Activated T-cell treated with anti-CD3 and anti-CD28 coated beads for 1 hour (primary cell): Measurements from ENCODE around the gene CDK18.
A peak's percentile ranks its signal among the peaks of the same experiment; 100 is the strongest.
"Not testable (repeated sequence)": the region's sequence is repeated elsewhere in the genome, so short reads cannot be mapped to it uniquely, and the experiment has no call there.

ENCODE experiments used
- DNase-seq: peaks from one replicate; pipeline ENCODE4 v3.0.0-alpha.2; 2020; ENCODE audit warnings: low read depth

CDK18 gene

GRCh38 chr1:205481218-205481617 is 23.3 kb upstream of the CDK18 start:
- no peak for DNase-seq

- no peak for DNase-seq
Measured at GRCh38 chr1:205481629-205482151, 22.8 kb upstream of the CDK18 start.

DNA sequence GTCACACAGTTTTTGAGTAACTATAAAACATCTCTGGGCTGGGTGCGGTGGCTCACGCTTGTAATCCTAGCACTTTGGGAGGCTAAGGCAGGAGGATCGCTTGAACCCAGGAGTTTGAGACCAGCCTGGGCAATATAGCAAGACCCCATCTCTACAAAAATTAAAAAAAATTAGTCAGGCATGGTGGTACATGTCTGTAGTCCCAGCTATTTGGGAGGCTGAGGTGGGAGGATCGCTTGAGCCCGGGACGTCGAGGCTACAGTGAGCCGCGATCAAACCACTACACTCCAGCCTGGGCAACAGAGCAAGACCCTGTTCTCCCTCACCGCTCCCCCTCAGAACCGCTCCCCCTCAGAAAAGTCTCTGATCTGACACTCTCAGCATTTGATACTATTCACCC is 21.9 kb upstream of the CDK18 start:
- not testable (repeated sequence) for DNase-seq

DNA sequence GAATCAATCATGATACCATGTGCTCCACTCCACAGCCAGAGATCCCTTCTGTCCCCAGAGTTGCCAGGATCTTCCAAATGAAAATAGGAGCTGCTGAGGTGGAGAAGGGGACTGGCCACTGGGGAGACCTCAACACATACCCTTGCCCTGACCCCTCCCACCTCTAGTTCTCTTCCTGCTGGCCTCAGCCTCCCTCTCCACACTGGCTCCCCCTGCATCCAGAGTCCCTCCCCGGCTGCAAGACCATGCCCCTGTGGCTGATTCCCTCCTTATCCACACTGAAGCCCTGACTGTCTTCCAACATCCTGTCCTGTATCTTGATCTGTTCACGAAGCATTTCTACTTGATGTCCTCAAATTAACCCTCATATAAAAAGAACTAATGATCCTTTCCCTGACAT is 21.1 kb upstream of the CDK18 start:
- no peak for DNase-seq

GRCh38 chr1:205484985-205485967 is 19.2 kb upstream of the CDK18 start:
- DNase-seq, result peak; percentile 44

DNA sequence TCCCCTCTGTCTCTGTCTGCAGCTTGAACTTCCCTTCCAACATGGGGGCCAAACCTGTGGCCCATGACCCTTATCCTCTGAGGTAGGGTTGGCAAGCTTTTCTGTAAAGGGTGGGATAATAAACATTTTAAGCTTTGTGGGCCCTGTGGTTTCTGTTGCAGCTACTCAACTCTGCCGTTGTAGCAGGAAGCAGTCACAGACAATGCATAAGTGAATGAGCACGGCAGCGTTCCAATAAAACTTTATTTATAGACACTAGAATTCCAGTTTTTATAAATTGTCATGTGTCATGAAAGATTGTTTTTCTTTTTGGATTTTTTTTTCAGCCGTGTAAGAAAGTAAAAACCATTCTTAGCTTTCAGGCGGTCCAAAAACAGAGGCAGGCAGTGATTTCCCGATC is 18.2 kb upstream of the CDK18 start:
- no peak for DNase-seq

DNA sequence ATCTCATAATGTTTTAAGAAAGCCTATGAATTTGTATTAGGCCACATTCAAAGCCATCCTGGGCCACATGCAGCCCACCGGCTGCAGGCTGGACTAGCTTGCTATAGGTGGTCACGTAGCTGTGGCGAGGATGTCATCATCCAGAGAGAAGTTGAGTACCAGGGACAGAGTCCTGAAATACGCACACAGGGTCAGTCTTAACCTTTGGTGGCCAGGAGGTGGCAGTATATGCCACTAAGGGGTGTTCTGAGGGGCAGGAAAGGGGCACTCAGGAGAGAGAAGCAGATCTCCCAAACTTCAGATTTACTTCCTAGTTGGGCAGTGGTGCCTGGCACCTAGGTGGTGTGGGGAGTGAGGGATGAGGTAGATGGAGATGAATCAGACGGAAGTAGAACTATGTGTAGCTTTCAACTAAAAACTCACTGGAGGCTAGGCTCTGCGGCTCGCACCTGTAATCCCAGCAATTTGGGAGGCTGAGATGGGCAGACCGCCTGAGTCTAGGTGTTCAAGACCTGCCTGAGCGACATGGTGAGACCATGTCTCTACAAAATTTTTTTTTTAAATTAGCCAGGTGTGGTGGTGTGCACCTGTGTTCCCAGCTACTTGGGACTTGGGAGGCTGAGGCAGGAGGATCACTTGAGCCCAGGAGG is 16.3 kb upstream of the CDK18 start:
- DNase-seq, result no peak

GRCh38 chr1:205491794-205492193 is 12.7 kb upstream of the CDK18 start:
- DNase-seq, result no peak

DNA sequence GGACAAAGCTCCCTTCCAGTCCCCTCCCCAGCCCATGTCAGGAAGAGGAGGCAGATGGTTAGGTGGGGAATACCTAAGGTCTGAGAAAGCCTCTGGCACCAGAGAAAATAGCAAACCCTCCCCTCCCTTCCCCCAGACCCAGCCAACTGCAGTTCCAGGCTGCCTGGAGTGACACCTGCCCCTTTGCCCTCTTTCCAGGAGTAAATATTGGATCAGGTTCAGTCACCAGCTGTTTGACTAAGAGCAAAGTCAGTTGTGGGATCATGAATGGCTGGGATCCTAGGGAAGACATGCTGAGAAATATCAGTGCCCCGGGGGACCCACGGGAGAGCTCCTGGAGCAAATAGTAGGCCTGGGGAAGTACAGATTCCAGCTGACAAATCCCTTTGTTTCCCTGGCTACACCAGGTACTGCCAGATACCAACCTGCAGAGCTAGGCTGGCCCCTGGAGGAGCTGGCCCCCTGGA is 12.2 kb upstream of the CDK18 start:
- no peak for DNase-seq

DNA sequence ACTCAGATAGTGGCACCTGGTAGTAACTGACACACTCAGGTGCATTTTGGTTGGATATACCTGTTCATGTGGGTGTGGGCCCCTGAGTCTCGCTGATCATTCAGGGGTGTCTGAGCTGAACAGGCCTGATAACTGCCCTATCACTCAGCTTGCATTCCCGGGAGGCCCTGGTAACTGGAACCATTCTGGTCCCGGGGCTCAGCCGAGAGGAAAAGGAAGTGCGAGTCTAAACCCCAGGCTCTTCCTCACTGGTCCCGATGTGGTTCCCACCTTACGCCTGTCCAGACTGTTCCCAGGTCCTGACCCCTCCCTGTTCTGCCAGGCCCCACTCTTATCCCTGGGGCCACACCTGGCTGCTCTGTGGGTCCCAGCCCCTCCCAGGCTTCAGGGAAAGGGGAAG is 11.7 kb upstream of the CDK18 start:
- no peak for DNase-seq

DNA sequence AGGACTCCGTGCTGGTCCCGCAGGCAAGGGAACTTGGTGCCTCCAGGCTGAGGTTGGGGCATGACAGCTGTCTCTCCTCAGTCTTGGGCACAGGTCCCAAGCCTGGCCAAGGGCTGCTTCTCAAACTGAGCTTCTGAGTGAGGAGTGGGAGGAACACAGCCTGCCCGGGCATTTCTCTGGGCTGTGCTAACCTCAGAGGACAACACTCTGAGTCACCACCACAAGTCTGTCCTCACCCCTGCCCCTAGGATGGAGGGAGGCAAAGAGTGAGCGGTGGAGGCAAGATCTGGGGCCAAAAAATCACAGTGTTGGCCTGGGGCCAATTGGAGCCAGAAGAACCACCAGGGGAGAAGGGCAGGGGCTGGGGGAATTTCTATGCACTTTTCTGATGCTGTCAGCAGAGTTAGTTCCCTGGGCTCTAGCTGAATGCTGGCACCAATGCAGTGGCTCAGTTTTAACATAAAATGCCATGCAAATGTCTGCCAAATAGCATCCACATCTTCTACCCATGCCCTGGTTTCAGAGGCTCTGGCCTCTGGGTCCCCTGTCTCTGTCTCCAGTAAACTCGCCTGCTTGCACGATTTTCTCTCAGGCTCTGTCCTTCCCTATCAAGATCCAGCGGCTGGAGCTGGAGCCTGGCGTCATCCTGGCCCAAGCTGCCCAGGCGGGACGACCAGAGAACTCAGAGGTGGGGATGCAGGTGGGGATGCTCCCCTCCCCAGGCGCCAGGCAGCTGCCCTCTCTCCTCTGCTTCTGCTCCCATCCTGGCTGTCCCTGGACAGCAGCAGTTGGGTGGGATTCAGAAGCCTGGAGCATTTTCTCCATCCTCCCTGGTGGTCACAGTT is 11.0 kb upstream of the CDK18 start:
- DNase-seq, result no peak

- DNase-seq, result no peak
Measured at GRCh38 chr1:205494115-205494514, 10.4 kb upstream of the CDK18 start.

DNA sequence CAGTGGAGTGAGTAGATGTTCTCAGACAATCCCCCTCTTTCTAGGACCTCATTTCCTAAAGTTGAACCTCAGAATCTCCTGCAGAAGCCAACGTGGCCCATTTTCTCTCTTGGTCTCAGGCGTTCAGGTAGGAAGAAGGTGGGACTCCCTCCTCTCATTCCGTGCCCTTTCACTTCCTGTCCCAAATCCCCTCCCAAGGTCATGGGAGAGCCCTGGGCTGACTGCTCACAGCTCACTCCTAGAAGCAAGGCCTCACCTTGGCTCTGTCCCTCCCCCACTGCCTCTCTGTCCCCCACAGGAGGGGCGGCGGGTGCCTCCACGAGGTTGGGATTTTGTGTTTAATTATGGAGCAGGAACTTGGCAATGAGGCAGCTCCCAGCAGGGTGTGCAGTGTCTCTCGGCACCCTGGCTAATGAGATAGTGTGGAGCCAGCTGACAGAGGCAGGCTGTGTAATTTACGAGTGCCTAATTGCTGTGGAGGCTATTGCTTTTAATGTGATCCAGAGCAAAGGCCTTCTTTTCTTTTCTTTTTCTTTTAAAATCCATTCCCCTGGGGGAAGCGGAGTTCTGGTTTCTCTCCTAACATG is 9.1 kb upstream of the CDK18 start:
- no peak for DNase-seq

- DNase-seq, result no peak
Measured at GRCh38 chr1:205496661-205497060, 7.8 kb upstream of the CDK18 start.

DNA sequence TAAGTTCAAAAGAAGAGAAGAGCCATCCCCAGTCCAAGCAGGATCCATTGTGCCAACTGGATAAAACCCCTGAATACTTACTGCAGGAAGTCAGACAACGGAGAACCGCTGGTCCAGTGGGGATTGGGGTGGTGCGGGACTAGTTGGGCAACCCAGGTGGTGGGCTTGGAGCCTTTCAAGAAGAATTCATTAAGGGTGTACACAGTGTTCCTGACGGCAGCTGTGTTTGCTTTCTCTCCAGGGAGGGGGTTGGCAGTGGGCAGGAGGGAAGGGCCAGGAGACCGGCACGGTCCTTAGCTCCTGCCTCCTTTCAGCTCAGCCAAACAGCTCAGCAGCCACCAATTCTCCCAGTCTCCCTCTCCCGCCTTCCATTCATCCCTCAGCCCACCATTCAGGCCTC is 7.1 kb upstream of the CDK18 start:
- DNase-seq, result no peak

DNA sequence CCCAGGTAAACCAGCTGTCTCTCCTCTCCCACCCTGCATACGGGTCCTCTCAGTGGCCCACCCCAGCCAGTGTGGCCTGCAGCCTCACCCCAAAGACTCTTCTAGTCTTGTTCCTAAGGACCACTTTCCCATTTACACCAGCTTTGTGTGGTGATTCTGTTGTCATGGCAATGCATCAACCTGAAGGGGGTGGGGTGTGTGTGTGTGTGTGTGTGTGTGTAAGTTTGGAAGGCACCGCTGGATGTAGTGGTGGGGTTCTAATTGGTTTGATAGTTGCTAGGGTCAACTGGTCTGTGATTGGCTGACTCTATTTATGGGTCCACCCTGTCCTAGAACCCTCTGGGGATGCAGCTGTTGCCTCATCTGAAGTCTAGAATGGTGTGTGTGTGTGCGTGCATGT is 4.7 kb upstream of the CDK18 start:
- DNase-seq, result no peak

DNA sequence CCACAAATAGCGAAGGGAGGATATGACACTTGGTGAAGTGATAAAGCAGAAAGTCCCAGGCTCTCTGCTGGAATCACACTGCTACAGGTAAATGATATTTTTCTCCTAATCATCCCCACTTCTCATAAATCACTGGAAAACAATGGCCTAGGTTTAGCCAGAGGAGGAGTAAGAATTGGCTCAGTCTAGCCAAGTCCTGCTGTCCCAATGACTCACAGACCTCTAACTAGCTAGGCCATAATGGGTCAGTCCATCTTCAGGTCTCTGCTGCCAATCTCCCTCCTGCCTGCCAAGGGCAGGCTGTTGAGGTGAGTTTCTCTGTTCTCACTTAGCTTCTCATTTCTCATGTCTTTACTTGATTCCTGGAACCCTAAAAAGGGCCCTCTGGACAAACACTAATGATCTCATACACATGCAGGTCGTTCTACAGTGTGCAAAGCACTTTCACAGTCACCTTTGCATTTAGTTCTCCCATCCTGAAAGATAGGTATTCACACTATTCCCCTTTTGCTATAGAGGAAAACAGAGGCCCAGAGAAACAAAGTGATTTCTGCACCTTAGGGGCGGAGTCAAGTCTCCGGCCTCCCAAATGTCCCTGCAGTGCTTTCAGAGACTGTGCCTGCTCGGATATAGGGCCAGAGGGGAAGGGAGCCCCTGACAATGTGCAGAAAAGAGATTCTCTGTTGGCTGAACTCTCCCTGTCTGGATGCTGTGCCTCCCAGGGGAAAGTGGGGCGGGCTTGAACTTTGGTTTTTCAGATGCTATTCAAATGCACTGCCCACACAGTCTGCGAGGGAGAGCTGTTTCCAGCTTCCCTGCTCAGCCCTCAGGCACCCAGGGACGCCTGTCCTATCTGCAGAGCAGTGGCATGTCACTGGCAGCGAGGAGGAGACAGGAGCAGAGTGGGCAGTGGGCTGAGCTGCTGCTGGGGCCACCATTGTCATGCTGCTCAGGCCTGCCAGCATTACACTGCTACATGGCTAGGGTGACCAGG is 3.9 kb upstream of the CDK18 start:
- no peak for DNase-seq

- DNase-seq, result no peak
Measured at GRCh38 chr1:205502111-205502810, 2.2 kb upstream of the CDK18 start.

- no peak for DNase-seq
Measured at GRCh38 chr1:205502992-205503391, 1.5 kb upstream of the CDK18 start.
